CD4-positive, alpha-beta T cell treated with Interleukin-6 at 100 ng/mL for 8 hours (primary cell): ENCODE data around the gene CTTN.
"Not testable (repeated sequence)": the region's sequence is repeated elsewhere in the genome, so short reads cannot be mapped to it uniquely, and the experiment has no call there.

ENCODE experiments used
- DNase-seq: peaks from one replicate; pipeline ENCODE4 v3.0.0-alpha.2; 2020; ENCODE audit warnings: mixed read lengths, low spot score

CTTN gene

DNA sequence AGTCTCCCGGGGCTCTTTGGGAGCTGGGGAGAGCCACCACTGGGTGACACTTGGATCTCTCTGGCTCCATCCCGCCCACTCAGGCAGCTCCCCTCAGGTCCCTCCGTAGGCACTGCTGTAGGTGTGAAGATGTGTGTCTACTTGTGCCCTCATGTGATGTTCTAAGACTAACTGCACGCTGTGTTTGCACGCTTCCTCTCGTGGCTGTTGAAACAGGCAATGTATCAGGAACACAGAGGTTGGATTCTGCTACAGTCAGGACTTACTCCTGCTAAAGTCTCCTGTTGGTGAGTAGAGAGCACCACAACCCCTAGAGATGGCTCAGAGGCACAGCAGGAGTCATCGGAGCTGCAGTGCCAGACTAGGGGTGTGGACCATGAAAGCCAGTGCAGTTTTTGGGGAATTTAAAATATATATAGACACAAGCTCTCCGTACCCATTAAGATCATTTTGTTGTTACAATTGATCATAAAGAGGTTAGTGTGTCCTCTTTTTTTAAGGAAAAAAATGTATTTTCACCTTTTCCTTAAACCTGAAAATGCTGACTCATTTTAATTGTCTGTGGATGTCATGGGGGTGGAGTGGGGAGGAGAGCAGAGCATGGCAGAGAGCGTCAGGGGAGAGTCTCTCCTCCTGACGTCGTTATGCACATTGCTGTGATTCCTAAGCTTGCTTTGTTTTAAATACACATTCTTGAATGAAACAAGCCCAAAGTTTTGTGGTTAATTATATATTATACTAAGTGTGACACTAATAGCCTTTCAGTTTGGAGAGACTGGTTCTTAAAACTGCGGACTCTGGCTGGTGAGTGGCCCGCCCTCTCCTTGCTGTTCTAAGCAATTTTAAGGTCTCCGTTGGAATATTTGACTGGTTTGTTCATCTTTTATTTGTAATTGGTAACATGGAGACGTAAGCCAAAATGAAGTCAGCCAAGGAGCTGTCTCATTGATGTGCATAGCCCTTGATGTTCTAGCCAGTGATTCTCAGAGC, 16.2 kb upstream of the CTTN start:
- no peak for DNase-seq

DNA sequence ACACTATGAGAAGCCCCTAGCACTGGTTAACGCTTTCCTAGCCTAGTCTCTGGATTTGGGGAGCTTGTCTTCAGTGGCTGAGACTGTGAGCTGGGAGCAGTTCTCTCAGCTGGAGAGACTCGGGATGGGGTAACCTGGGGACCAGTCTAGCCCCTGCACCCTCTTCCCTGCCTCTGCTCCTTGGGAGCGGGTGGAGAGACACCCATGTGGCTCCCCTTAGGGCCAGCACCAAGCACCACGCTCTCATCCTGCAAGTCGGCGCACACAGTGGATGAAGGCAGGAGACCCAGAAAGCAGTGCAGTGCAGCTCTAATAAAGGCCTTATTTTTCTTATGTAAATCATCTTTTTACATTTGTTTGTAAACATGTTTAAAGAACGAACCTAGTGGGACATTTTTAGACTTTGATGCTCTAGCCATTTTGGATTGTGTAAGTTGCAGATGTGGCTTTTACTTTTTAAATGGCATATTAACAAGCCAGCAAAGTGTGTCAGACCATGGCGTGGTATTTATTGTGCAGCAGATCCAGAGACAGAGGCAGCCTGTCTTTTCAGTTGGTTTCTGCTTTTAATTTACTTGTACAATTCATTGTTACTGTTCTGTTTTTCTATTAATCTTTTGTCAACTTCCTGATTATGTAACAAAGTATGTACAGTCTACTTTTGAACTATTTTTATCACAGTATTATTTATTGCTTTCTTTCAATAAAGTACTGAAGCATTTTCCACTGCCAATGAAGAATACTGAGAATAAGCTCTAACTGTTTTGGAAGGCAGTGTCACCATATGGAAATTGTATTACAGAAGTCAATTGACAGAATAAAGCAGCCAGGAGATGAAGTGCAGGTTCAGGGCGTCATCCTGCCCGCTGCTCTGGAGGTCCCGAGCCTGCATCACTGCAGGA, 14.4 kb upstream of the CTTN start:
- DNase-seq: no peak

DNA sequence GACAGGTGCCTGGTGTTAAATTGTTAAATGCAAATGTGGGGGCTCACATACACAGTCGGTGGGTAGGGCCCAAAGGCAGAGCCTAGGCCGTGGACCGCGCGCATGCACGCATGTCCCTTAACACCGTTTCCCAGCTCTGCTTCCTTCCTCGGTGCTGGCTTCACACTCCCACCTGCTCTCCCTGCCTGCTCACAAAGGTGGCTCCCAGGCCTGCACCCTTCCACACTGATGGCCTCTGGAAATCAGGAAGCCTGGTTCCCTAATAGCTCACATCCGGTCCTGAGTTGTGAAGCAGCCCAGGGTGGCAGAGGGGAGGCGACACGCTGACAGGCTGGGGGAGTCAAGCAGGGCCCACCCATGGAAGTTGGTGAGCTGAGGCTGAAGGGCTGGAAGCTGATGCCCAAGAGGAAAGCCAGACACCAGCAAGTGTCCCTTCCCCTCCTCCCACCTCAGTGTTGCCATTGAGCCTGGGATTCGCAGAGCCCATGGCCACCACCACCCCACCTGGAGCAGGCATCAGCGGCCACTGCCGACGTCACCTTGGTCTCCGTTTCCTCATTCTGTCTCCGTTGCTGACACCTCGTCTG, 13.7 kb upstream of the CTTN start:
- no peak for DNase-seq

DNA sequence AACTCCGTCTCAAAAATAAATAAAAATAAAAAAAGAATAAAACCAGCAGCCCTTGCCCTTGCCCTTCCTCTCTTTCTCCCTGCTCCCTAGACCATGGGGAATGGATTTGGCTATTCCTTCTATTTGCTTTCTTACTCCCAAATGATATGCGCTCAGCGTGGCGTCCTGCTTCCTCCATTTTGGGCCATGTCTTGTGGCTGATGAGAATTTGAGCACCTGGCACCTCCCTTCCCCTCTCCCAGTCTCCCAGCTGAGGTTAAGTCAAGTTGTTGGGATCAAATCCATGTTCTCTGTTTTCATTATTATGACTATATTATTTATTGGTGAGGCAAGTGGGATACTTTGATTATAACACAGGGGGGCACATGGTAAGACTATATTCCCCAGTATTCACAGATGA, 10.8 kb upstream of the CTTN start:
- DNase-seq: no peak

DNA sequence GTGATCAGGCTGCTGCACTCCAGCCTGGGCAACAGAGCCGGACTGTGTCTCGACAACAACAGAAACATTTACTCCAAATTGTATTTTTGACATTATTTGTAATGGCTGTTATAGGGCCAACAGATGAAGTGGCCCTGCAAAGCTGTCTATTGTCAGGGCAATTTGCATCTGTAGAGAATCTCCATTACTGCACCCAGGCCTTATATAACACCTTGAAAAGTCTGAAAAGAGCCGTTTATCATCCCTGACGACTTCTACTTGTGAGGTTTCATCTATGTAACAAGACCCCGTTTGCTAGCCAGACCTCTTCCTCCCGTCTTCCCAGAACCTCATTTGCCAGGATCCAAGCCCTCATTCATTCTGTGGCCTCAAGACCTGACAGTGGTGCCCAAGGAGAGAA, 9.1 kb upstream of the CTTN start:
- DNase-seq: no peak

DNA sequence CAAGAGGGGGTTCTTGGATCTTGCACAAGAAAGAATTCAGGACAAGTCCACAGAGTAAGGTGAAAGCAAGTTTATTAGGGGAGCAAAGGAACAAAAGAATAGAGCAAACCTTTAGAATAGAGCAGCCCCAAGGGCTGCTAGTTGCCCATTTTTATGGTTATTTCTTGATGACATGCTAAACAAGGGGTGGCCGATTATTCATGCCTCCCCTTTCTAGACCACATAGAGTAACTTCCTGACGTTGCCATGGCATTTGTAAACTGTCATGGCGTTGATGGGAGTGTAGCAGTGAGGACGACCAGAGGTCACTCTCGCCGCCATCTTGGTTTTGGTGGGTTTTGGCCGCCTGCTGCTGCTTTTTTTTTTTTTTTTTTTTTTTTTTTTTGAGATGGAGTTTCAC, 7.4 kb upstream of the CTTN start:
- not testable (repeated sequence) for DNase-seq

DNA sequence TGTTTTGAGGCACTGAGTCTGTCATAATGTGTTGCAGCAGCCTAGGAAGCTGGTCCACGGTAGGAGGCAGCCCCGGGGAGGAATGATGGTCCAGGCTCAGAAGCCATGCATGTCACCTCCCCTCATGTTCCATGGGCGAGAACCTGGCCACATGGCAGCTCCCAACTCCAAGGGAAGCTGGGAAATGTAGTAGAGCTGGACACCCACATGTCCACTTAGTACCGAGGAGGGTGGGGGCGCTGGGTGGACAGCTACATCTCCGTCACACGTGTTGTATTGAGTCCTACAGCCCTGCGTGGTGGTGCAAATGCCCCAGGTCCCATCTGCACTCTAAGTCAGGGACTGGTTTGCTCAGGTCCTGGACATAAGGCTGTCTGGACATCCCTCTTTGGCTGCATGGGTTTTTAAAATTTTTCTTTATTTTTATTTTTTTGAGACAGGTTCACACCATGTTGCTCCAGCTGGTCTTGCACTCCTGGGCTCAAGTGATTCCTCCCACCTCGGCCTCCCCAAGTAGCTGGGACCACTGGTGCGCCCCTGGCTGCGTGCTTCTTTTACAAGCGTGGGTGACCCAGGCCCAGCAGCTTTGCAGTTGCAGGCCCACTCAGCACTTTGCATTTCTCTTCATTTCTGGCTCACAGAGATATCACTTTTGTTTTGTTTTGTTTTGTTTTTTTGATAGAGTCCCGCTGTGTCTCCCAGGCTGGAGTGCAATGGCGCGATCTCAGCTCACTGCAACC, 3.9 kb upstream of the CTTN start:
- DNase-seq: no peak

DNA sequence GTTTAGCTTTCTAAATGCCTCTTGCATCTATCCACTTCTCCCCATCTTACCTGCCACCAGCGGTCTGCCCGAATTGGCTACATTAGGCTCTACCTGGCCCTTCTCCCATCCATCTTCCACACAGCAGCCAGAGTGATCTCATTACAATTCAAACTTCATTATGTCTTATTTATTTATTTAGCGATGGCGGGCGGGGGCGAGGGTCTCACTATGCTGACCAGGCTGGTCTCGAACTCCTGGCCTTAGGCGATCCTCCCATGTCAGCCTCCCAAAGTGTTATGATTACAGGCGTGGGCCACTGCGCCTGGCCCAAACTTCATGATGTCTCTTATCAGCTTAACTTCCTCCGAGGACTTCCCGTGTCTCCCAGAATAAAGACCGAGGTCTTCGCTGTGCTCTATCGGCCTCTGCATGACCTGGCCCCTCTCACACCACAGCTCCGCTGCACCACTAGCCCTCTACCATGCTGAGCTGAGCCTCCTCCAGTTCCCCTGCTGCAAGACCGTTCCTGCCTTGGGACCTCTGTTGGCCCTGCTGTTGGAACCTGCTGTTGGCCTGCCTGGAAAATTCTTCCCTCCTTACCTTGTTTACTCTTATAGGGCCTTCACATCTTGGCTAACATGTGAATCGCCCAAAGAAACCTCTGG, 870 bp upstream of the CTTN start:
- DNase-seq: no peak

DNA sequence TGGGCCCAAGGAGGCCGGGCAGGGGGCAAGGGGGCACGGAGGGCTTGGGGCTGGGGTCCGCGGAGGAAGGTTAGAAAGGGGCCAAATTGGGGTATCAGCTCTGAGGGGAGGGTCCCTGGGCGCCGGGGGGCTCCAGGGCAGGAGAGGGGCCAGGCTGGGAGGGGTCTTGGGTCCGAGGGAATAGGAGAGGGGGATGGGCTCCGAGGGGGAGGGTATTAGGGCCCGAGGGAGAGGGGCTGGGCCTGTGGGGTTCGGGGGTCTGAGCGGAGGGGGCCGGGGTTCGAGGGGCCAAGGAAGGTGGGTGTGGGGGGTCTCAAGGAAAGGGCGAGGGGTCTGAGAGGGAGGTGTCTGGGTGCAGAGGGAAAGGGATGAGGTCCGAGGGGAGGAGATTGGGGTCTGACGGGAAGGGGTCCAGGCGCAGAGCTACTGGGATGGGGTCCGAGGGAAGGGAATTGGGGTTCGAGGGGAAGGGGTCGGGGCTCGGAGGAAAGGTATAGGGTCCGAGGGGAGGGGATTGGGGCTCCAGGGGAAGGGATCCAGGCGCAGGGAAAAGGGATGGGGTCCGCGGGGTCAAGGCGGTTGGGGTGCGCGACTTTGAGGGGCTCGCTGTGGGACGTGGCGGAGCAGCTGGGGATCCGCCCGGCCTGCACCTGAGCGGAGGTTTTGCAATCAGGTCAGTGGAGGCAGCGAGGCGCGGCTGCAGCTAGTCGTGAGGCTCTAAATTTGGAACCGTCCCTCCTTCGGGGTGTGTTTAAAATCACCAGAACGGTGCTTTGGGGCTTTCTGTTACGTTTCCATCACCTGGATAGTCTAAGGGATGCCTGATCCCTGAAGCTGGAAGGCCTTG, 728 bp downstream of the CTTN start:
- no peak for DNase-seq

DNA sequence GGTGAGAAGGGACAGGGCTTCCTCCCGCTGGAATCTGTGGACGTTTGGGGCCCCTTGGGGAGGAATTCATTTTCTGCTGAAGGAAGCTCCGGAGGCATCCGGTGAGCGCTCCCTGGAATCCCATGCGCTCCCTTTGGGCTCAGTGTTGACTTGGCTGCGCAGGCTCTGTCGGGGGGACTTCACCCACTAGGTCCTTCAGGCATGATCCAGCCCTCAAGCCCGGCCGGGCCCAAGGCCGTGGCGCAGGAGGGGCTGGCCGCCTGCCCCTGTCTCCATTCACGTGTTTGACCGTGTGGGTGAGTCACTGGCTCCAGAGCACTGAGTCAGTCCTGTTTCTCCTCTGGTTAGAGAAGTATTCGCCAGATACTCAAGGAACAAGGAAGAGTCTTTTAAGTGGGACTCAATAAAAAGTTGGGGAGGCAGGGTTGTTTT, 1.4 kb downstream of the CTTN start:
- no peak for DNase-seq

DNA sequence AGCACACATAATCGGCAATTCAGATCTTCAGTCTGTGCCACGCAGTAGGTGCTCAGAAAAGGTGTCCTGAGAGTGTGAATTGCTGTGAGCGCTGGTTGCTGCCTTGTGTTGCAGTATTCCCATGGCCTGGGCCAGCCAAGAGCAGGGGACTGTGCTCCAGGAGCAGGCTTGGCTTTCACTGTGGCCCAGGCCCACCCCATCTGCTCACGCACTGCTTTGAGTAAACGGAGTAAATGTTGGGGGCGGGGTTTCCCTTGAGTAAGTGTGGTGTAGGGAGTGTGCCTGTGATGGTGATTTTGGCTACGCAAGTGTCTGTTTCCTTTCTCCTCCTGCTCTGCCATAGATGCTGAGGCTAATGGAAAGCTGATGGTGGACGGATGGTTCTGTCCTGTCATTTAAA, 2.3 kb downstream of the CTTN start:
- no peak for DNase-seq

DNA sequence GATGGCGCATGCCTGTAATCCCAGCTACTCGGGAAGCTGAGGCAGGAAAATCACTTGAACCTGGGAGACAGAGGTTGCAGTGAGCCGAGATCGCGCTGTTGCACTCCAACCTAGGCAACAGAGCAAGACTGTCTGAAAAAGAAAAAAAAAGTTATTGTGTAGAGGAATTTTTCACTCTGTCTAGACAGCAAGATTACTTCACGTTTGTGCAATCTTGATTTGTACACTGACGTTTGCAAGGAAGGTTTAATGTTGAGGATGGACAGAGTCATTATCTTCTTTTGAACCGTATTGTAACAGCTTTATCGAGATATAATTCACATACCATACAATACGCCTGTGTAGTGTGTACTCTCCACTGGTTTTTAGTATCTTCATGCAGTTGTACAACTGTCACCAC, 3.7 kb downstream of the CTTN start:
- DNase-seq: no peak

DNA sequence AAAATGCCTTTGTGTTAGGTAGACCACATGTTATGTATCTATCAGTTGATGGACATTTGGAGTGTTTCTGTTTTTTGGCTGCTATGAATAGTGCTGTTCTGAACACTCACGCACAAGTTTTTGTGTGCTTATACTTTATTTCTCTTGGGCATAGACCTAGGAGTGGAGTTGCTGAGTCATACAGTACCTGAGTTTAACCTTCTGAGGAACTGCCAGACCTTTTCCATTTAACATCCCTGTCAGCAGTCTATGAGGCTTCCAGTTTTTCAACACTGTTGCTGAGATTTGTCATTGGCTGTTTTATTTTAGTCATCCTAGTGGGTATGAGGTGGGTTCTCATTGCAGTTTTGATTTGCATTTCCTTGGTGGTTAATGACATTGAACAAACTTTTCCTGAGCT, 4.4 kb downstream of the CTTN start:
- no peak for DNase-seq

DNA sequence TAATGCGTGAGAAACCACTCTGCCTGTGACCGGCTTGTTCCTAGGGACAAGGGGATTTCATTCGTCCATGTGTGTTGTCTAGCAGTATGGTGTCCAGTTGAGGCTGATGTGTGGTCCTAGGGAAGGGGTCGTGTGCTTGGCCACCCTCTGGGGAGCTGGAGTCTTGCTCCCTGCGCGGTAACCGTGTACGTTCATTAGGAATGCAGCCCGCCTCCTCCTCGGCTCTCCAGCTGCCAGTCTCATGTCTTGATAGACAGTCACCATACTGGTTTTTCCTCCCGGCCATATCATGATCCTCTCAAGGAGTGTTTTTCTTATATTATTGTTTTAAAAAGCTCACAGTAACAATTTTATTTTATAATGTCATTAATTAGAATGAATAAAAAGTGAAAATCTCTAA, 5.9 kb downstream of the CTTN start:
- DNase-seq: no peak

DNA sequence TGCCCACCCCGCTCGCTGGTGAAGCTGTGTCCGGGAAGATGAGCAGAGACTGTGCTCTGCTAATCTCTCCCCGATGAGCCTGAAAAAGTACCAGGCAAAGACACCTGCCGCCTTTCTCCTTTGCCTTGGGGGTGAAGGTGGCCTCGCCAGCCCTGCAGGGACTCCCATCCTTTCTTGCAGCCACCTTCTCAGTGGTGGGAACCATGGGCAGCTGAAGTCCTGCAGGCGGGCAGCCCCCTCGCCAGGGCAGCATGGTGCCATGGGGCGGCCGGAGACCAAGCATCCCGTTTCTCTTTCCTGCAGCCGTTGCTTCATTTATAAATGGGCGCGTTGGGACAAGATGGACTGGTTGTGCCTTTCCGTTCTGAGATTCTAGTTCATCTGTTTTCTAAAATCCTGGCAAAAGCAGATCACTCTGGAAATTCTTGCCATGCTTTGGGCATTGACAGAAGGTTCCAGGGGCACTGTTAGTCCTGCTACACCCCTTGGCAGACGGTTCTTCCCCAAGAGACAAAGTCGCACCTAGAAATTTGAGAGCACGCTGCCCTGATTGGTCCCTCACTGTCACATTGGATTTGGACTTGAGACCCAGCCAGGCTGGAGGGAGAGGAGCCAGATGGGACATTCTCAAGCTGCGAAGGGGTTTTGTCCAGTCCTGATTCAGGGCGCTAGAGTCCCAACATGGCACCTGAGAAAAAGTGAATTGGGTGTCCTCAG, 7.5 kb downstream of the CTTN start:
- DNase-seq: no peak

DNA sequence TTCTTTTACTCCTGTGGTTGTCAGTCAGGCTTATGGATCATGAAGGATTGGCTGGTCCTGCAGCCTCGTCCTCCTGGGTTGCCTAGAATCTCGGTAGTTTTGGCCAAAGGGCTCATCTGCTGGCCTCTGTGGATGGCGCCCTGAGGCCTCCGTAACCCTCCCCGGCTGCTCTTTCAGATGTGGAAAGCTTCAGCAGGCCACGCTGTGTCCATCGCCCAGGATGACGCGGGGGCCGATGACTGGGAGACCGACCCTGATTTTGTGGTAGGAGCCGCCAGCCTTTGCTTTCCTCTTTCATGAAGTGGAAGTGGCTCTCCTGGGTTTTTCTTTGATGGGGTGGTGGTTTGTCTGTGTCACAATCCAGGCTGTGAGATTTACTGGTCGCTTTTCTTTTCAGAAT, 8.8 kb downstream of the CTTN start:
- no peak for DNase-seq

DNA sequence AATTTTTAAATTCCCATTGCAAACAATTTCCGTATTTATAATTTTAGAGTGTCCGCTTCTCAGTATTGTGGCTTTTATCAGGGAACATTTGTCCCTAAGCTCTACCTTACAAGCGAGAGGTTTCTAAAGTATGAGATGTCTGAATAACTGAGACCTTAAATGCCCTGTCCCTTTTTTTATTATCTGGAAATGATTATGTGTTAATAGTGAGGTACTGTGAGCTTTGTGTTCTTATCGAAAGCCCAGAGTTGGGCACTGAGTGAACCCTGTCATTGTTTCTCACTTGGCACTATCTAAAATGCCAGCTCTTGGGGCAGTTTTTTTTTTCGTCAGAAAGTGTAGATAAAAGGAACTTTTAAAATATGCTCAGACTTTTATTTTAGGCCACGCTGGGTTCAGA, 9.5 kb downstream of the CTTN start:
- no peak for DNase-seq

DNA sequence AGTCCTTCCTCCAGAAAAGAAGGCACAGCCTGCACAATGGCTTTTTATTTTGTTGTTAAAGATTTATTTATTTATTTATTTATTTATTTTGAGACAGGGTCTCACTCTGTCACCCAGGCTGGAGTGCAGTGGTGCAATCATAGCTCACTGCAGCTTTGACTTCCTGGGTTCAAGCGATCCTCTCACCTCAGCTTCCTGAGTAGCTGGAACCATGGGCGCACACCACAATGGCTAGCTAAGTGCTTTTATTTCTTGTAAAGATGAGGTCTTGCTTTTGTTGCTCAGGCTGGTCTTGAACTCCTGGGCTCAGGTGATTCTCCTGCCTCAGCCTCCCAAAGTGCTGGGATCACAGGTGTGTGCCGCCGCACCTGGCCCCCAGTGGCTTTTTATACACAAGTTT, 10.0 kb downstream of the CTTN start:
- DNase-seq: not testable (repeated sequence)

DNA sequence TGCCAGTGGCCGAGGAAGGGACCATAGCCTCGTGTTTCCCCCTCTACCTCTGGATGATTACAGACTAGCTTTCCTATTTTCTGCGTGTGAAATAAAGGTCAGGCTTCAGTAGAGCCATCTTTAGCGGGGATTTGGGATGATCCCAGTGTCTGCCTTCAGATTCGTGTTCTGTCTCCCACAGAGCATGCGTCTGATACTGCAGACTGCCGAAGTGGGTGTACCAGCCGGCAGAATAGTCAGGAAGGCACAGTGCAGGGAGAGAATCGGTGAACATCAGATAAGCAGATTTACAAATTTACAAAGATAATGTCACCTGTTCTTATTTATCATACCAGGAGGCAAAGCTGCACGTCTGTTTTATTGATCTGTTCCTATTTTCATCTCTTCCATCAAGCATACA, 11.1 kb downstream of the CTTN start:
- DNase-seq: no peak

DNA sequence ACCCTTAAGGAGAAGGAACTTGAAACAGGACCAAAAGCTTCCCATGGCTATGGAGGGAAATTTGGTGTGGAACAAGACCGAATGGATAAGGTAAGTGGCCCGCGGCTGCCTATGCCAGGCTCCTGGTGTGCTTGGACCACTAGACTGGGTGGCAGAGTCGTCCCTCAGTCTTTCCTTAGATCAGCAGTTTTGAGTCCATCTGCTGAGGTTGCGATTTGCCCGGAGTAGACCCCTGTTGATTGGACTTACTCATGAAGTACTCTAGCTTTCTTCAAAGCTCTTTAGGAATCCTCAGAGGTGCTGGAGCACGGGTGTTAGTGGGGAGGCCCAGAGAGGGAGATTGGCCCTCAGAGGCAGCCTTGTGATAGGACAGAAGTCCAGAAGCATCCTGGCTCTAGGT, 11.5 kb downstream of the CTTN start:
- no peak for DNase-seq
